Measurements from ENCODE around the gene PLAA.

- no peak for TF ChIP-seq CTCF (conservative IDR thresholded peaks at IDR 0.05; ENCODE audit: low read length)
- TF ChIP-seq EZH2phosphoT487 (IDR thresholded peaks at IDR 0.05; ENCODE audit: borderline replicate concordance) = no peak
Observed at GRCh38 chr9:26974927-26975326, 27.9 kb upstream of the PLAA start.

Measured in Loucy (cell line).